Measurements from ENCODE around the gene PLEKHH3. TPM values are rescaled to one million over a fixed set of nuclear protein-coding genes. Genes with fewer than 3 reads are reported as not detected.

Gene PLEKHH3
- total RNA-seq, 1 experiment from 2014 or later = 37.2 TPM

Other genes starting within 250 kb of the PLEKHH3 start
- gene ATP6V0A1, start 218.1 kb downstream of the PLEKHH3 start, total RNA-seq (2014; rRNA removed; shearing (Covaris generic)) = 21.0 and 21.7 TPM in 2 replicates
- 36.9 and 43.9 TPM in 2 replicates for gene NAGLU, start 140.8 kb downstream of the PLEKHH3 start, total RNA-seq (2014; rRNA removed; shearing (Covaris generic))
- gene HSD17B1, start 124.1 kb downstream of the PLEKHH3 start, total RNA-seq (2014; rRNA removed; shearing (Covaris generic)) = 1.1 and 2.9 TPM in 2 replicates
- 56.1 and 59.2 TPM in 2 replicates for gene COASY, start 114.8 kb downstream of the PLEKHH3 start, total RNA-seq (2014; rRNA removed; shearing (Covaris generic))
- gene MLX, start 109.9 kb downstream of the PLEKHH3 start, total RNA-seq (2014; rRNA removed; shearing (Covaris generic)) = 29.4 and 35.0 TPM in 2 replicates
- gene PSMC3IP, start 99.3 kb downstream of the PLEKHH3 start, total RNA-seq (2014; rRNA removed; shearing (Covaris generic)) = 14.7 and 17.0 TPM in 2 replicates
- 39.4 and 51.7 TPM in 2 replicates for gene RETREG3, start 67.6 kb downstream of the PLEKHH3 start, total RNA-seq (2014; rRNA removed; shearing (Covaris generic))
- gene TUBG1, start 67.3 kb downstream of the PLEKHH3 start, total RNA-seq (2014; rRNA removed; shearing (Covaris generic)) = 147 and 158 TPM in 2 replicates
- 15.0 and 20.5 TPM in 2 replicates for gene TUBG2, start 17.7 kb downstream of the PLEKHH3 start, total RNA-seq (2014; rRNA removed; shearing (Covaris generic))
- gene CCR10, start 4.8 kb upstream of the PLEKHH3 start, total RNA-seq (2014; rRNA removed; shearing (Covaris generic)) = 4.8 and 6.2 TPM in 2 replicates
- gene CNTNAP1, start 5.5 kb upstream of the PLEKHH3 start, total RNA-seq (2014; rRNA removed; shearing (Covaris generic)) = 6.1 and 12.0 TPM in 2 replicates
- gene EZH1, start 68.0 kb upstream of the PLEKHH3 start, total RNA-seq (2014; rRNA removed; shearing (Covaris generic)) = 13.9 and 26.4 TPM in 2 replicates
- gene RAMP2, start 84.2 kb upstream of the PLEKHH3 start, total RNA-seq (2014; rRNA removed; shearing (Covaris generic)) = 10.8 and 13.5 TPM in 2 replicates
- gene VPS25, start 96.5 kb upstream of the PLEKHH3 start, total RNA-seq (2014; rRNA removed; shearing (Covaris generic)) = 146 and 152 TPM in 2 replicates
- gene WNK4, start 103.6 kb upstream of the PLEKHH3 start, total RNA-seq (2014; rRNA removed; shearing (Covaris generic)) = 0.24 and 0.44 TPM in 2 replicates
- 75.9 and 89.7 TPM in 2 replicates for gene COA3, start 121.7 kb upstream of the PLEKHH3 start, total RNA-seq (2014; rRNA removed; shearing (Covaris generic))
- gene CNTD1, start 121.9 kb upstream of the PLEKHH3 start, total RNA-seq (2014; rRNA removed; shearing (Covaris generic)) = 0.17 TPM in 1 of 2 replicates, not detected in the other
- gene BECN1, start 147.3 kb upstream of the PLEKHH3 start, total RNA-seq (2014; rRNA removed; shearing (Covaris generic)) = 52.4 and 55.6 TPM in 2 replicates
- 113 and 121 TPM in 2 replicates for gene PSME3, start 156.4 kb upstream of the PLEKHH3 start, total RNA-seq (2014; rRNA removed; shearing (Covaris generic))
- gene AOC2, start 167.6 kb upstream of the PLEKHH3 start, total RNA-seq (2014; rRNA removed; shearing (Covaris generic)) = 1.9 and 6.0 TPM in 2 replicates
- 0.31 and 3.5 TPM in 2 replicates for gene AOC3, start 174.2 kb upstream of the PLEKHH3 start, total RNA-seq (2014; rRNA removed; shearing (Covaris generic))
- not detected in 2 replicates for gene G6PC1, start 223.8 kb upstream of the PLEKHH3 start, total RNA-seq (2014; rRNA removed; shearing (Covaris generic))

Data from H7 (cell line).